WTC11 (cell line): ENCODE data around the gene SERPINB8.

Source experiments
- CTCF ChIP-seq: fragments of 200-600 bp; IDR thresholded peaks from 2 replicates; pipeline ENCODE4 v1.8.0; 2022; ENCODE audit warnings: antibody characterized with exemption
- FOXJ3 ChIP-seq: sonication (generic); formaldehyde crosslinking; IDR thresholded peaks from 2 replicates; pipeline ENCODE4 v1.9.0; 2021; ENCODE audit warnings: missing genetic modification reagents, mild to moderate bottlenecking, borderline replicate concordance
- TCF7 ChIP-seq: sonication (generic); formaldehyde crosslinking; IDR thresholded peaks from 2 replicates; pipeline ENCODE4 v1.8.0; 2022; ENCODE audit warnings: mild to moderate bottlenecking, low read depth, missing genetic modification reagents, moderate library complexity
- TF ChIP-seq, protein P1 (sequence below): sonication (generic); formaldehyde crosslinking; IDR thresholded peaks from 2 replicates; pipeline ENCODE4 v1.8.1; 2022; ENCODE audit warnings: low read depth, missing genetic modification reagents, borderline replicate concordance

- TF ChIP-seq TCF7 (CRISPR knock-in tag), result no peak
- TF ChIP-seq, protein P1, sequence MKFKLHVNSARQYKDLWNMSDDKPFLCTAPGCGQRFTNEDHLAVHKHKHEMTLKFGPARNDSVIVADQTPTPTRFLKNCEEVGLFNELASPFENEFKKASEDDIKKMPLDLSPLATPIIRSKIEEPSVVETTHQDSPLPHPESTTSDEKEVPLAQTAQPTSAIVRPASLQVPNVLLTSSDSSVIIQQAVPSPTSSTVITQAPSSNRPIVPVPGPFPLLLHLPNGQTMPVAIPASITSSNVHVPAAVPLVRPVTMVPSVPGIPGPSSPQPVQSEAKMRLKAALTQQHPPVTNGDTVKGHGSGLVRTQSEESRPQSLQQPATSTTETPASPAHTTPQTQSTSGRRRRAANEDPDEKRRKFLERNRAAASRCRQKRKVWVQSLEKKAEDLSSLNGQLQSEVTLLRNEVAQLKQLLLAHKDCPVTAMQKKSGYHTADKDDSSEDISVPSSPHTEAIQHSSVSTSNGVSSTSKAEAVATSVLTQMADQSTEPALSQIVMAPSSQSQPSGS, result no peak
- TF ChIP-seq CTCF, result no peak
- no peak for TF ChIP-seq FOXJ3 (CRISPR knock-in tag)
Measured at GRCh38 chr18:63951302-63951705, 18.6 kb upstream of the SERPINB8 start.
